Ishikawa (cell line): ENCODE data around the gene NPHS1.

Source experiments
- CEBPB ChIP-seq: IDR thresholded peaks from 2 replicates; pipeline ENCODE4 v1.6.1; 2012
- CREB1 ChIP-seq: IDR thresholded peaks from 2 replicates; pipeline ENCODE4 v1.6.1; 2012; ENCODE audit warnings: low read depth
- EGR1 ChIP-seq: IDR thresholded peaks from 2 replicates; pipeline ENCODE4 v1.6.1; 2012
- EP300 ChIP-seq: IDR thresholded peaks from 2 replicates; pipeline ENCODE4 v1.6.1; 2012; ENCODE audit warnings: borderline replicate concordance
- FOXM1 ChIP-seq: IDR thresholded peaks from 2 replicates; pipeline ENCODE4 v1.6.1; 2012; ENCODE audit warnings: low read depth, borderline replicate concordance
- NFIC ChIP-seq: IDR thresholded peaks from 2 replicates; pipeline ENCODE4 v1.6.1; 2012
- RAD21 ChIP-seq: IDR thresholded peaks from 2 replicates; pipeline ENCODE4 v1.6.1; 2012; ENCODE audit warnings: low read depth
- TAF1 ChIP-seq: IDR thresholded peaks from 2 replicates; pipeline ENCODE4 v1.6.1; 2012; ENCODE audit warnings: low read depth, mild to moderate bottlenecking
- TCF12 ChIP-seq: IDR thresholded peaks from 2 replicates; pipeline ENCODE4 v1.6.1; 2012; ENCODE audit warnings: low read depth
- TEAD4 ChIP-seq: IDR thresholded peaks from 2 replicates; pipeline ENCODE4 v1.6.1; 2012
- USF1 ChIP-seq: IDR thresholded peaks from 2 replicates; pipeline ENCODE4 v1.6.1; 2012
- YY1 ChIP-seq: IDR thresholded peaks from 2 replicates; pipeline ENCODE4 v1.6.1; 2012; ENCODE audit warnings: low read depth
- ZBTB7A ChIP-seq: IDR thresholded peaks from 2 replicates; pipeline ENCODE4 v1.6.1; 2012; ENCODE audit warnings: low read depth
- TF ChIP-seq, protein P1 (sequence below): IDR thresholded peaks from 2 replicates; pipeline ENCODE4 v1.6.1; 2012; ENCODE audit warnings: low read depth, mild to moderate bottlenecking
- TF ChIP-seq, protein P2 (sequence below): IDR thresholded peaks from 2 replicates; pipeline ENCODE4 v1.6.1; 2012

Gene NPHS1

DNA sequence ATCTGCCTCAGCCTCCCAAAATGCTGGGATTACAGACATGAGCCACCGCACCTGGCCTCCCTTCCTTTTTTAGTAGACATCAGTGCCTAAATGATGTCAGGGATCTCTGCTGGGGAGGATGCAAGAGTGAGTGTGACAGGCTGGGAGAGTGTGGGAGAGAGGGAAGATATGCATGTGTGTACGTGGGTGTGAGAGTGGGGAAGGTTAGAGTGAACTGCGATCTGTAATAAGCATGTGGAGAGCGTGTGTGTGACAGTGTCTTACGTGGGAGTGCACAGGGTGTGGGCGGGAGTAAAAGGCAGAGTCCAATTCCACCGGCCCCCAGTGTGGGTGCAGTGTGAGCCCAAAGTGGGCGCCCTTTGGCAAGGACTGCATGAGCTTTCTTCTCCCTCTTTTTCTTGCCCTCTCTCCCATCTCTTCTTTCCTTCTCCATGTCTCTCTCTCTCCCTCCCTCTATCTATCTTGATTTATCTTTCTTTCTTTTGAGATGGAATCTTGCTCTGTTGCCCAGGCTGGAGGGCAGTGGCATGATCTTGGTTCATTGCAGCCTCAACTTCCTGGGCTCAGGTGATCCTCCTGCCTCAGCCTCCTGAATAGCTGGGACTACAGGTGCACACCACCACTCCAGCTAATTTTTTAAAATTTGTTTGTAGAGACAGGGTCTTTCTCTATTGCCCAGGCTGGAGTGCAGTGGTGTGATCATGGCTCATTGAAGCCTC lies 893 bp upstream of the NPHS1 start:
- no peak for TF ChIP-seq ZBTB7A
- no peak for TF ChIP-seq TEAD4
- no peak for TF ChIP-seq YY1
- no peak for TF ChIP-seq TAF1
- no peak for TF ChIP-seq RAD21
- no peak for TF ChIP-seq FOXM1
- no peak for TF ChIP-seq EGR1
- no peak for TF ChIP-seq EP300

DNA sequence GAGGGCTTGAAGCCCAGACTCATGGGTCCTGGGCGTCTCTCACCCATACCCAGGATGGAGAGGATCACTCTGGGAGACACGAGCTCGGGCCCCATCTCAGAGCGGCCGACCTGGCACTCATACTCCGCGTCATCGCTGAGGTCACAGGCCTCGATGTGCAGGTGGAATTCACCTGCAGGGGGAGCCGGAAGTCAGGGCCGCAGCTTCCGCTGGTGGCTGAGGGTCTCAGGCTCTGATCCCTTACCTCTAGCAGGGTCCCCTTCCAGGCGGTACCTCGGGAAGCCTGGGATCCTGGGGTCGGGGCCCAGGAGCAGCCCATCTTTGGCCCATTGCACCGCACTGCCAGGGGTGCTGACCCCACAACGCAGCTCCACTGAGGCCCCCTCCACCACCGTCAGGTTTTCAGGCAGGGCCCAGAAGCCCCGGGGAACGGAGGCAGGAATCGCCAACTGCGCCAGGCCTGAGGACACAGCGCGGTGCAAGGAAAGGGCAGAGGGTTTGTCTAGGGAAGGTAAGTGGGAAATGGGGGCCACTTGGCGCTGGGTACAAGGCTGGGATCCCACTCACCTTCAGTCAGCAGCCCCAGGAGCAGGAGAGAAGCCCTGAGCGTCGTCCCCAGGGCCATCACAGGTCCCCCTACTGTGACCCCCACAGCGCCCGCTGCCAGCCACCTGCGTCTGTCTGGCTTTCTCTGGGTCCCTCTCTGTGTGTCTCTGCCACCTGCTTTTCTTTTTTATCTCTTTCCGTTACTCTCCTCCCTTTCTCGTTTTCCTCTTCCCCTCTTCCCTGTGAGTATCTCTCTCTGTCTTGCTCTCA lies 883 bp downstream of the NPHS1 start:
- TF ChIP-seq ZBTB7A (no peak), FOXM1 (no peak), RAD21 (peak; percentile 31), CREB1 (peak; percentile 24; the same call in 1 of the 2 replicates), NFIC (no peak), USF1 (no peak), EGR1 (no peak)
- TF ChIP-seq, protein P1, sequence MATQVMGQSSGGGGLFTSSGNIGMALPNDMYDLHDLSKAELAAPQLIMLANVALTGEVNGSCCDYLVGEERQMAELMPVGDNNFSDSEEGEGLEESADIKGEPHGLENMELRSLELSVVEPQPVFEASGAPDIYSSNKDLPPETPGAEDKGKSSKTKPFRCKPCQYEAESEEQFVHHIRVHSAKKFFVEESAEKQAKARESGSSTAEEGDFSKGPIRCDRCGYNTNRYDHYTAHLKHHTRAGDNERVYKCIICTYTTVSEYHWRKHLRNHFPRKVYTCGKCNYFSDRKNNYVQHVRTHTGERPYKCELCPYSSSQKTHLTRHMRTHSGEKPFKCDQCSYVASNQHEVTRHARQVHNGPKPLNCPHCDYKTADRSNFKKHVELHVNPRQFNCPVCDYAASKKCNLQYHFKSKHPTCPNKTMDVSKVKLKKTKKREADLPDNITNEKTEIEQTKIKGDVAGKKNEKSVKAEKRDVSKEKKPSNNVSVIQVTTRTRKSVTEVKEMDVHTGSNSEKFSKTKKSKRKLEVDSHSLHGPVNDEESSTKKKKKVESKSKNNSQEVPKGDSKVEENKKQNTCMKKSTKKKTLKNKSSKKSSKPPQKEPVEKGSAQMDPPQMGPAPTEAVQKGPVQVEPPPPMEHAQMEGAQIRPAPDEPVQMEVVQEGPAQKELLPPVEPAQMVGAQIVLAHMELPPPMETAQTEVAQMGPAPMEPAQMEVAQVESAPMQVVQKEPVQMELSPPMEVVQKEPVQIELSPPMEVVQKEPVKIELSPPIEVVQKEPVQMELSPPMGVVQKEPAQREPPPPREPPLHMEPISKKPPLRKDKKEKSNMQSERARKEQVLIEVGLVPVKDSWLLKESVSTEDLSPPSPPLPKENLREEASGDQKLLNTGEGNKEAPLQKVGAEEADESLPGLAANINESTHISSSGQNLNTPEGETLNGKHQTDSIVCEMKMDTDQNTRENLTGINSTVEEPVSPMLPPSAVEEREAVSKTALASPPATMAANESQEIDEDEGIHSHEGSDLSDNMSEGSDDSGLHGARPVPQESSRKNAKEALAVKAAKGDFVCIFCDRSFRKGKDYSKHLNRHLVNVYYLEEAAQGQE: no peak
- TF ChIP-seq, protein P2, sequence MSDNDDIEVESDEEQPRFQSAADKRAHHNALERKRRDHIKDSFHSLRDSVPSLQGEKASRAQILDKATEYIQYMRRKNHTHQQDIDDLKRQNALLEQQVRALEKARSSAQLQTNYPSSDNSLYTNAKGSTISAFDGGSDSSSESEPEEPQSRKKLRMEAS: no peak

DNA sequence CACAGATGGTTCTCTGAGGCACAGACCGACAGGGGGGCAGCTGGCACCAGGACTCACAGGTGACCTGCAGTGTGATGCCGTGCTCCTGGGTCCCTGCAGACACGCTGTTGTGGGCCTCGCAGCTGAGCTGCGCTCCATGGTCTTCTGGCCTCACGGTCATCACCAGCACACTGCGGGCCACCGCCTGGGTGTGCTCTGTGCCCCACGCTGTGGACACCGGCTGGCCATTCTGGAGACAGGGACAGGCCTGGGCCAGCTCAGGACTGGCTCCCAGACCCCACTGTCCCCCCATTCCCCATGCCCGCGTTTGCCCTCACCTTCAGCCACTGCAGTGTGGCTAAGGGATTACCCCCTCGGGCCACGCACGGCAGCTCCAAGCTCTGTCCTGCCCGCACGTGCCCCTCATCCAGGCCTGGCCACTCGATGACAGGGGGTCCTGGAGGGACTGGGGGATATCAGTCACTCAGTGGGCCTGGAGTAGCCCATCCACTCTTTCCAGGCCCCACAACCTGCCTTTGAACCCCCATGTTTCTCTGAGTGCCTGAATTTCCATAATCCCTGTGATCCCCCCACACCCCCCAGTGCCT lies 3.3 kb downstream of the NPHS1 start:
- TF ChIP-seq EP300 (no peak), NFIC (no peak), TEAD4 (no peak), RAD21 (no peak), CEBPB (no peak)
- TF ChIP-seq, protein P2: no peak

- TF ChIP-seq CEBPB: no peak
- no peak for TF ChIP-seq TEAD4
- no peak for TF ChIP-seq TCF12
- TF ChIP-seq, protein P1: no peak
- TF ChIP-seq EGR1: no peak
- TF ChIP-seq CREB1: no peak
- TF ChIP-seq YY1: no peak
Observed at GRCh38 chr19:35848486-35848885, 3.8 kb downstream of the NPHS1 start.

GRCh38 chr19:35847911-35848310 lies 4.4 kb downstream of the NPHS1 start:
- TF ChIP-seq NFIC (no peak), CEBPB (no peak), YY1 (no peak), FOXM1 (no peak), EGR1 (no peak)
- TF ChIP-seq, protein P1: no peak
